Globus pallidus (tissue), 1 donor: Measurements from ENCODE around the gene ALDH1A1.

Experiments used
- DNase-seq: peaks from one replicate; pipeline ENCODE4 v3.0.0-alpha.2; 2015; ENCODE audit warnings: low spot score

The ALDH1A1 gene

GRCh38 chr9:72979405-72980100, 26.7 kb upstream of the ALDH1A1 start:
- no peak for DNase-seq

- no peak for DNase-seq
Measured at GRCh38 chr9:72978744-72979143, 25.9 kb upstream of the ALDH1A1 start.

- no peak for DNase-seq
Measured at GRCh38 chr9:72977670-72978069, 24.8 kb upstream of the ALDH1A1 start.

- DNase-seq: no peak
Measured at GRCh38 chr9:72974501-72974900, 21.6 kb upstream of the ALDH1A1 start.

- no peak for DNase-seq
Measured at GRCh38 chr9:72972636-72973035, 19.8 kb upstream of the ALDH1A1 start.

- no peak for DNase-seq
Measured at GRCh38 chr9:72971411-72971810, 18.6 kb upstream of the ALDH1A1 start.

- no peak for DNase-seq
Measured at GRCh38 chr9:72960446-72960845, 7.6 kb upstream of the ALDH1A1 start.

GRCh38 chr9:72958485-72959281, 5.8 kb upstream of the ALDH1A1 start:
- DNase-seq: no peak

- DNase-seq: no peak
Measured at GRCh38 chr9:72955571-72955970, 2.7 kb upstream of the ALDH1A1 start.

- no peak for DNase-seq
Measured at GRCh38 chr9:72955126-72955455, 2.2 kb upstream of the ALDH1A1 start.

- no peak for DNase-seq
Measured at GRCh38 chr9:72954431-72955125, 1.7 kb upstream of the ALDH1A1 start.

GRCh38 chr9:72952381-72952690, 517 bp downstream of the ALDH1A1 start:
- DNase-seq: no peak

- DNase-seq: no peak
Measured at GRCh38 chr9:72951520-72952380, 1.1 kb downstream of the ALDH1A1 start.

- DNase-seq: no peak
Measured at GRCh38 chr9:72950875-72951442, 1.9 kb downstream of the ALDH1A1 start.

- no peak for DNase-seq
Measured at GRCh38 chr9:72949918-72950325, 2.9 kb downstream of the ALDH1A1 start.

- DNase-seq: no peak
Measured at GRCh38 chr9:72949244-72949582, 3.6 kb downstream of the ALDH1A1 start.

GRCh38 chr9:72948575-72949243, 4.1 kb downstream of the ALDH1A1 start:
- DNase-seq: no peak

- no peak for DNase-seq
Measured at GRCh38 chr9:72947984-72948465, 4.8 kb downstream of the ALDH1A1 start.

- no peak for DNase-seq
Measured at GRCh38 chr9:72946821-72947220, 6.0 kb downstream of the ALDH1A1 start.

GRCh38 chr9:72946318-72946717, 6.5 kb downstream of the ALDH1A1 start:
- no peak for DNase-seq

- DNase-seq: no peak
Measured at GRCh38 chr9:72945391-72945790, 7.5 kb downstream of the ALDH1A1 start.
